ENCODE data around the gene FIS1.
"Not testable (repeated sequence)": the region's sequence is repeated elsewhere in the genome, so short reads cannot be mapped to it uniquely, and the experiment has no call there.

FIS1 gene

DNA sequence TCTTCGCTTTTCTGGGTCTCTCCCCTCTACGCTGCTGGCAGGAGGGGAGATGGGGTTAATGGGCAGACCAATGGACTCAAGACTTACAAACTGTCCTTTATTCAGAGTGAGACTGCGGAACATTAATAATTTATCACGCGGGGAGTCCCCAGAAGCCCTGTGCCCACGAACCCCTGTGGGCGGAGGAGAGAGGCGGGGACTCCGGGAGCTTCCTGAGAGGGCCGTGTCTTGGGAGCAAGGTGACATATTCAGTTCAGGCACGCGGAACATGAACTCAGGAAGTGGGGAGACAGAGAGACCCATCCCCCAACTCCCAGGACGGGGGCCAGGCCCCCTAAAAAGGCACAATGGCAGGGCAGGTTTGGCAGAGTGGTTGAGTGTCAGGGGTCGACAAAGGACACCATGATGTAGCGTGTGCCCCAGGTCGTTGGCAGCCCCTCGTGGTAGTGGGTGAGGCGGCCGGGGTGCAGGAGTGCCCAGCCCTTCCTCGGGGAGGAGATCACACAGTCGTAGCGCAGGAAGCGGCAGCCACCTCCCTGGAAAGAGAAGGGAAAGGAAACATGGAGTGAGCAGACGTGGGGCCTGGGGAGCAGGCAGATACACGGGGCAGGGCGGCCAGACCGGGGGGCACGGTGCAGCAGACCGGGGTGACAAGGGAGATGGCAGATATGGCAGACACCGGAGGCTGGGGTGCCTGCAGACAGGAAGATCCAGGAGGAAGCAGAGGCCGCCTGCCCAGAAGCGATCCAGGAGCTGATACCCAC is 38.8 kb downstream of the FIS1 start:
- DNase-seq (ENCODE audit: low spot score) = no peak

DNA sequence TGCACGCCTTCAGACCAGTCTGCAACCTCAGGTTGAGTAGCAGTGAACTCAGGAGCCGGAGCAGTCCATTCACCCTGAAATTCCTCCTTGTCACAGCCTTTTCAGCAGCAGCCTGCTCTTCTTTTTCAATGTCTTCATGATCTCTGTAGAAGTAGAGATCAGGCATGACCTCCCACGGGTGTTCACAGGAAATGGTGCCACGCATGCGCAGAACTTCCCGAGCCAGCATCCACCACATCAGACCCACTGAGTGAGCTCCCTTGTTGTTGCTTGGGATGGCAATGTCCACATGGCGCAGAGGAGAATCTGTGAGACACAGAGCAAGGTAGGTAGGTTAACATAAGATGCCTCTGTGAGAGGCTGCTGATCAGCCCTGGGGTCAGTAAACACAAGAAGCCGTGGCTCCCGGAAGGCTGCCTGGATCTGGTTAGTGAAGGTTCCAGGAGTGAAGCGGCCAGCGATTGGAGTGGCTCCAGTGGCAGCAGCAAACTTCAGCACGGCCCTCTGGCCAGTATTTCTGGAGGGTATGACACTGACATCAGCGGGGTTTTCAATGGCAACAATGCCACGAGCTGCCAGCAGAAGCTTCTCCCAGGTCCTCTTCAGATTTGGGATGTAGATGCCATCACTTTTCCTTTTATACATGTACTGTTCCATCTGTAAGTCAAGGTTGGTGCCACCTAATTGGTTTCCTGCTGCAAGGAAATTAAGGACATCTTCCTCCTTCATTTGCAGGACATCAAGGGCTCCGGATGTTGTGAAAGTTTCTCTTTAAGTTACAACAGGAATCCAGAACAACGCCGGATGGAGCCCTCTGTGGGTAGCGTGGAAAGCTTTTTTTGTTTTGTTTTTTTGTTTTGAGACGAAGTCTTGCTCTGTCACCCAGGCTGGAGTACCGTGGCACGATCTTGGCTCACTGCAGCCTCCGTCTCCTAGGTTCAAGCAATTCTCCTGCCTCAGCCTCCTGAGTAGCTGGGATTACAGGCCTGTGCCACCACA is 40.8 kb downstream of the FIS1 start:
- not testable (repeated sequence) for DNase-seq (ENCODE audit: low spot score)

- no peak for DNase-seq (ENCODE audit: low spot score)
Measured at GRCh38 chr7:101202603-101202918, 42.3 kb downstream of the FIS1 start.

GRCh38 chr7:101201695-101202602 is 42.9 kb downstream of the FIS1 start:
- no peak for DNase-seq (ENCODE audit: low spot score)

DNA sequence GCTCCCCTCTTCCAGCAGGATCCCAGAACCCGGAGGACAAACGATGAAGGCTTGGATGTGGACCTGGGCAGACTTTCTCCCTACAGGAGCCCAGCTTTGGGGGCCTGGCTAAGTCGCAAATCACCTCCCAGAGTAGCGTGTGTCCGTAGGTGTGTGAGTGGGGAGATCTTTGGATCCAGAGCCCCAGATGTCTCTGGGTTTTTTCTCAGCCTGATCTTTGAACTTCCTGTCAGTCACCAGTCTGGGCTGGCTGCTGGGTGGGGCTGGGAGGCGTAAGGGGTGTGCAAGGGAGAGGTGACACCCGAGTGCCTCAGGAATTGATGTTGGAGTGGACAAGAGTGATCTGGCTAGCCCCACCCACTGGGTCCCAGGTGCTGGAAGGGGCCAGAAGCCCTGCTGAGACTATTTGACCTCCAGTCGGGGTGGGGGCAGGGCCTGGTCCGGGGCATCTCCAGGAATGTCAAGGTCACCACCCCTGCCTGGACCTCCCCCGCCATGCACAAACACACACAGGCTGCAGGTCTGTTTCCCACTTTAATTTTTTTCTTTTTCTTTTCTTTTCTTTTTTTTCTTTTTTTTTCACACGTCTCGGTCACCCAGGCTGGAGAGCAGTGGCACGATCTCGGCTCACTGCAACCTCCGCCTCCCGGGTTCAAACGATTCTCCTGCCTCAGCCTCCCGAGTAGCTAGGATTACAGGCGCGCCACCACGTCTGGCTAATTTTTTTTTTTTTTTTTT is 43.9 kb downstream of the FIS1 start, which contains the start of gene MOGAT3:
TSS of gene MOGAT3 (minus strand) at position 175 of the 738 bp plus-strand sequence. CDS start 182 bp downstream, outside the sequence.
- no peak for DNase-seq (ENCODE audit: low spot score)

DNA sequence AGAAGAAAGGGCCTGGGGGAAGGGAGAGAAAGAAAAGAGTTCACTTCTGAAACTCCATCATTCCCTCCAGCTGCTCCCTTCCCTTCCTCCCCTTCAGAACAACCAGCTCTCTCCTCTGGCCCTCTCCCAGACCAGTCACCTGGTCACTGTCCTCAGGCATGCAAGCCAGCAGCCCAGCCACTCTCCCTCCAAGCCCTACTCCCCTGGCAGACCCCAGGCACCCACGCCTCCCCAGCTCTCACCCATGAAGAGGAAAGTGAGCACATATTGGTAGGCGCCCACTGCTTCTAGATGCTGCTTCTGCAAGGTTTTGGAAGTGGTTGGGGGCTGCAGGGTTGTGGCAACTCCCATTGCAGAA is 44.4 kb downstream of the FIS1 start:
- DNase-seq (ENCODE audit: low spot score) = no peak

DNA sequence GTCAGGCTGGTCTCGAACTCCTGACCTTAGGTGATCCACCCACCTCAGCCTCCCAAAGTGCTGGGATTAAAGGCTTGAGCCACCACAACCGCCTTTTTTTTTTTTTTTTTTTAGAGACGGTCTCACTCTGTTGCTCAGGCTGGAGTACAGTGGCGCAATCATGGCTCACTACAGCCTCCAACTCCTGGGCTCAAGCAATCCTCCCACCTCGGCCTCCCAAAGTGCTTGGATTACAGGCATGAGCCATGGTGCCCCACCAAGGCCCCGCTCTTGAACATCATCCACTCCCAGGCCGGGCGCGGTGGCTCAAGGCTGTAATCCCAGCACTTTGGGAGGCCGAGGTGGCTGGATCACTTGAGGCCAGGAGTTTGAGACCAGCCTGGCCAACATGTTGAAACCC is 45.4 kb downstream of the FIS1 start:
- DNase-seq (ENCODE audit: low spot score) = not testable (repeated sequence)

GRCh38 chr7:101198476-101198875 is 46.4 kb downstream of the FIS1 start:
- no peak for DNase-seq (ENCODE audit: low spot score)

GRCh38 chr7:101197991-101198390 is 46.9 kb downstream of the FIS1 start:
- no peak for DNase-seq (ENCODE audit: low spot score)

- no peak for DNase-seq (ENCODE audit: low spot score)
Measured at GRCh38 chr7:101195884-101196283, 49.0 kb downstream of the FIS1 start.

Small RNAs within 50 kb of the gene (small RNA-seq; reads per million reads assigned to genes)
- gene RNU6-1104P = 0 reads per million in 2 experiments

All from SK-N-DZ (cell line).